Smooth muscle cell (in vitro differentiated cells): ENCODE results near the gene ENGASE. TPM values are rescaled to one million over a fixed set of nuclear protein-coding genes. Genes with fewer than 3 reads are reported as not detected.

Experiments used
- DNase-seq: peaks from one replicate; lab custom pipeline; 2025; ENCODE audit not compliant: unreplicated experiment; lab: John Stamatoyannopoulos, UW
- H2AFZ ChIP-seq: fragments of 200-600 bp; sonication (generic); 2 replicates; pipeline ENCODE4 v1.6.0; 2016; ENCODE audit warnings: antibody characterized with exemption, low read depth, mild to moderate bottlenecking
- H3F3A ChIP-seq: fragments of 200-600 bp; sonication (generic); 2 replicates; pipeline ENCODE4 v1.6.0; 2017; ENCODE audit warnings: antibody characterized with exemption, low read depth
- H3K27ac ChIP-seq: fragments of 200-600 bp; sonication (generic); 2 replicates; pipeline ENCODE4 v1.5.1; 2016; ENCODE audit warnings: low read depth, mild to moderate bottlenecking
- H3K27me3 ChIP-seq: fragments of 200-600 bp; sonication (generic); 2 replicates; pipeline ENCODE4 v1.6.1; 2016; ENCODE audit warnings: low read depth, mild to moderate bottlenecking
- H3K36me3 ChIP-seq: fragments of 200-600 bp; sonication (generic); 2 replicates; pipeline ENCODE4 v1.5.1; 2016; ENCODE audit warnings: low read depth
- H3K4me1 ChIP-seq: fragments of 200-600 bp; sonication (generic); 2 replicates; pipeline ENCODE4 v1.5.1; 2016; ENCODE audit warnings: low read depth
- H3K4me2 ChIP-seq: fragments of 200-600 bp; sonication (generic); 2 replicates; pipeline ENCODE4 v1.6.0; 2016; ENCODE audit warnings: mild to moderate bottlenecking
- H3K4me3 ChIP-seq: fragments of 200-600 bp; sonication (generic); 2 replicates; pipeline ENCODE4 v1.5.1; 2016; ENCODE audit warnings: mild to moderate bottlenecking
- H3K79me2 ChIP-seq: fragments of 200-600 bp; sonication (generic); 2 replicates; pipeline ENCODE4 v1.6.0; 2016; ENCODE audit warnings: low read depth, mild to moderate bottlenecking
- H3K9ac ChIP-seq: fragments of 200-600 bp; sonication (generic); 2 replicates; pipeline ENCODE4 v1.6.0; 2016; ENCODE audit warnings: low read depth
- H3K9me3 ChIP-seq: fragments of 200-600 bp; sonication (generic); replicated peaks from 2 replicates; pipeline ENCODE4 v1.5.1; 2016; ENCODE audit warnings: low read depth
- H4K20me1 ChIP-seq: fragments of 200-600 bp; sonication (generic); 2 replicates; pipeline ENCODE4 v1.6.0; 2016; ENCODE audit warnings: low read depth
- CTCF ChIP-seq: fragments of 200-600 bp; sonication (generic); IDR thresholded peaks from 2 replicates; pipeline ENCODE4 v1.5.1; 2017; ENCODE audit warnings: borderline replicate concordance, mild to moderate bottlenecking, antibody characterized with exemption; ENCODE audit not compliant: insufficient read depth, poor library complexity, severe bottlenecking
- WGBS: methylation state at CpG from one replicate; pipeline ENCODE4 v1.1.7; 2016; ENCODE audit warnings: low lambda C conversion rate; 5-methylcytosine and 5-hydroxymethylcytosine counted together
- polyA plus RNA-seq: library from polyadenylated mRNA; unstranded; fragments of >200 nt; fragmentation: Nextera tagmentation; extraction: Ambion mirVana; gene quantifications from 2 replicates; pipeline ENCODE4 v1.2.1, GENCODE V29; 2016
- total RNA-seq: library from RNA; depleted of rRNA; stranded (reverse); fragments of >200 nt; gene quantifications from 2 replicates; pipeline ENCODE4 v1.2.3, GENCODE V29; 2014

Gene ENGASE
- total and polyA plus RNA-seq, 2 experiments from 2014 or later = 3.8 to 9.6 TPM

DNA sequence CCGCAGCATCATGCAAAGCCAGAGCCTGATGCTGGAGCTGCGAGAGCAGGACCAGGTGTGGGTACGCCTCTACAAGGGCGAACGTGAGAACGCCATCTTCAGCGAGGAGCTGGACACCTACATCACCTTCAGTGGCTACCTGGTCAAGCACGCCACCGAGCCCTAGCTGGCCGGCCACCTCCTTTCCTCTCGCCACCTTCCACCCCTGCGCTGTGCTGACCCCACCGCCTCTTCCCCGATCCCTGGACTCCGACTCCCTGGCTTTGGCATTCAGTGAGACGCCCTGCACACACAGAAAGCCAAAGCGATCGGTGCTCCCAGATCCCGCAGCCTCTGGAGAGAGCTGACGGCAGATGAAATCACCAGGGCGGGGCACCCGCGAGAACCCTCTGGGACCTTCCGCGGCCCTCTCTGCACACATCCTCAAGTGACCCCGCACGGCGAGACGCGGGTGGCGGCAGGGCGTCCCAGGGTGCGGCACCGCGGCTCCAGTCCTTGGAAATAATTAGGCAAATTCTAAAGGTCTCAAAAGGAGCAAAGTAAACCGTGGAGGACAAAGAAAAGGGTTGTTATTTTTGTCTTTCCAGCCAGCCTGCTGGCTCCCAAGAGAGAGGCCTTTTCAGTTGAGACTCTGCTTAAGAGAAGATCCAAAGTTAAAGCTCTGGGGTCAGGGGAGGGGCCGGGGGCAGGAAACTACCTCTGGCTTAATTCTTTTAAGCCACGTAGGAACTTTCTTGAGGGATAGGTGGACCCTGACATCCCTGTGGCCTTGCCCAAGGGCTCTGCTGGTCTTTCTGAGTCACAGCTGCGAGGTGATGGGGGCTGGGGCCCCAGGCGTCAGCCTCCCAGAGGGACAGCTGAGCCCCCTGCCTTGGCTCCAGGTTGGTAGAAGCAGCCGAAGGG lies 26.4 kb upstream of the ENGASE start:
- Histone ChIP-seq H3K79me2 (no peaks in the 10 kb centered on the region), H3K9ac (no peak overlapping the region), H3K36me3 (no peaks in the 10 kb centered on the region), H3K4me3 (no peak overlapping the region), H3K27me3 (no peaks in the 10 kb centered on the region), H2AFZ (no peak overlapping the region), H3F3A (no peaks in the 10 kb centered on the region), H3K4me1 (peaks cover 6% of the 10 kb centered on the region), H3K27ac (no peak overlapping the region), H3K9me3 (no peaks in the 10 kb centered on the region), H3K4me2 (no peak overlapping the region), H4K20me1 (no peaks in the 10 kb centered on the region)
- TF ChIP-seq CTCF = no peak
- 90% methylated on average over 41 of the region's 41 CpGs for WGBS
- DNase-seq = no peak

- Histone ChIP-seq H3K9me3 (peaks cover 2% of the 10 kb centered on the region), H4K20me1 (no peaks in the 10 kb centered on the region), H3K4me3 (no peak overlapping the region), H3K36me3 (no peaks in the 10 kb centered on the region), H3F3A (no peaks in the 10 kb centered on the region), H2AFZ (no peak overlapping the region), H3K79me2 (no peaks in the 10 kb centered on the region), H3K4me1 (peaks cover 6% of the 10 kb centered on the region), H3K9ac (no peak overlapping the region), H3K27ac (no peak overlapping the region), H3K27me3 (no peaks in the 10 kb centered on the region), H3K4me2 (no peak overlapping the region)
- TF ChIP-seq CTCF = no peak
- DNase-seq = no peak
- WGBS = 91% methylated on average over 21 of the region's 21 CpGs
These were observed 25.5 kb upstream of the ENGASE start for GRCh38 chr17:79048826-79049755.

- Histone ChIP-seq H2AFZ (no peak overlapping the region), H3K4me2 (no peak overlapping the region), H3K4me3 (no peak overlapping the region), H3F3A (no peaks in the 10 kb centered on the region), H3K27me3 (no peaks in the 10 kb centered on the region), H3K4me1 (peaks cover 6% of the 10 kb centered on the region), H3K36me3 (no peaks in the 10 kb centered on the region), H3K9ac (no peak overlapping the region), H3K9me3 (peaks cover 7% of the 10 kb centered on the region), H3K79me2 (no peaks in the 10 kb centered on the region), H3K27ac (no peak overlapping the region), H4K20me1 (no peaks in the 10 kb centered on the region)
- DNase-seq = no peak
- 94% methylated on average over 10 of the region's 11 CpGs for WGBS
- no peak for TF ChIP-seq CTCF
These were observed 24.8 kb upstream of the ENGASE start for GRCh38 chr17:79049821-79050220.
